A673 (cell line): ENCODE measurements around the gene C1orf198. TPM values are rescaled to one million over a fixed set of nuclear protein-coding genes. Genes with fewer than 3 reads are reported as not detected.

Experiments used
- BruUV-seq: library from RNA; stranded (reverse); fragments of 400-500 nt; replicated peaks from 2 replicates; lab custom pipeline; 2021; lab: Mats Ljungman, UMichigan
- CTCF ChIA-PET: fragments of 300-600 bp; sonication (Branson Sonifier 250); formaldehyde crosslinking; loops from one replicate; lab custom pipeline; 2022; ENCODE audit warnings: antibody characterized with exemption; lab: Charles Lee
- POLR2A ChIA-PET: fragments of 300-600 bp; sonication (Branson Sonifier 250); formaldehyde crosslinking; loops from one replicate; lab custom pipeline; 2022; ENCODE audit warnings: antibody characterized with exemption; ENCODE audit not compliant: low non-redundant PET; lab: Charles Lee
- DNase-seq: peaks from one replicate; pipeline ENCODE4 v3.0.0-alpha.2; 2015; ENCODE audit warnings: low spot score
- H3K27ac ChIP-seq: fragments of 200-600 bp; sonication (generic); 2 replicates; pipeline ENCODE4 v1.5.1; 2016; ENCODE audit warnings: mixed run types, low read depth, mild to moderate bottlenecking, mixed read lengths, antibody characterized with exemption, low read length; ENCODE audit not compliant: poor library complexity, severe bottlenecking
- H3K27me3 ChIP-seq: fragments of 200-600 bp; sonication (generic); replicated peaks from 2 replicates; pipeline ENCODE4 v1.6.1; 2017; ENCODE audit warnings: mixed run types, low read depth, mild to moderate bottlenecking, mixed read lengths, antibody characterized with exemption, low read length; ENCODE audit not compliant: insufficient read depth, poor library complexity
- H3K36me3 ChIP-seq: fragments of 200-600 bp; sonication (generic); 2 replicates; pipeline ENCODE4 v1.6.1; 2016; ENCODE audit warnings: mixed run types, mild to moderate bottlenecking, mixed read lengths, antibody characterized with exemption, low read length; ENCODE audit not compliant: insufficient read depth, poor library complexity, severe bottlenecking
- H3K4me1 ChIP-seq: fragments of 200-600 bp; sonication (generic); 2 replicates; pipeline ENCODE4 v1.6.1; 2017; ENCODE audit warnings: mixed run types, mild to moderate bottlenecking, mixed read lengths, antibody characterized with exemption, low read length; ENCODE audit not compliant: insufficient read depth, poor library complexity, severe bottlenecking
- H3K4me3 ChIP-seq: fragments of 200-600 bp; sonication (generic); 2 replicates; pipeline ENCODE4 v1.5.1; 2016; ENCODE audit warnings: low read depth, mixed run types, mild to moderate bottlenecking, mixed read lengths, low read length; ENCODE audit not compliant: poor library complexity, severe bottlenecking
- H3K9me3 ChIP-seq: fragments of 200-600 bp; sonication (generic); 2 replicates; pipeline ENCODE4 v1.6.1; 2016; ENCODE audit warnings: mixed run types, low read depth, mild to moderate bottlenecking, mixed read lengths, antibody characterized with exemption, low read length; ENCODE audit not compliant: poor library complexity, severe bottlenecking
- EZH2 ChIP-seq: fragments of 200-600 bp; sonication (generic); IDR thresholded peaks from 2 replicates; pipeline ENCODE4 v1.6.1; 2017; ENCODE audit warnings: borderline replicate concordance, low read depth, mild to moderate bottlenecking, mixed read lengths, antibody characterized with exemption, low read length; ENCODE audit not compliant: poor library complexity, severe bottlenecking
- intact Hi-C: fragments of 100-400 bp; cut with micrococcal nuclease; formaldehyde crosslinking; loops from one replicate; pipeline ENCODE4 v1.10.0; 2022; ENCODE audit not compliant: unreplicated experiment
- total RNA-seq: library from RNA; stranded (reverse); gene quantifications from 2 replicates; pipeline ENCODE4 v1.2.3, GENCODE V29; 2021
- TF ChIP-seq, protein P1 (sequence below): fragments of 300-800, 200-600 bp; sonication (generic); conservative IDR thresholded peaks from 2 replicates; pipeline ENCODE4 v1.5.1; 2017; ENCODE audit warnings: low read depth, mild to moderate bottlenecking, antibody characterized with exemption, low read length, moderate library complexity, mixed read lengths

Gene C1orf198
- total RNA-seq, 1 experiment from 2014 or later, result 42.4 TPM

GRCh38 chr1:230843503-230844309, 24.6 kb downstream of the C1orf198 start:
- POLR2A ChIA-PET, result no interaction called here
- Histone ChIP-seq H3K27me3 (no peaks in the 10 kb centered on the region), H3K9me3 (no peaks in the 10 kb centered on the region), H3K4me3 (no peak overlapping the region), H3K4me1 (no peaks in the 10 kb centered on the region), H3K27ac (no peak overlapping the region), H3K36me3 (peaks cover 3% of the 10 kb centered on the region)
- no peak for DNase-seq
- no TSS peak for BruUV-seq
- no peak for TF ChIP-seq EZH2
- TF ChIP-seq, protein P1, sequence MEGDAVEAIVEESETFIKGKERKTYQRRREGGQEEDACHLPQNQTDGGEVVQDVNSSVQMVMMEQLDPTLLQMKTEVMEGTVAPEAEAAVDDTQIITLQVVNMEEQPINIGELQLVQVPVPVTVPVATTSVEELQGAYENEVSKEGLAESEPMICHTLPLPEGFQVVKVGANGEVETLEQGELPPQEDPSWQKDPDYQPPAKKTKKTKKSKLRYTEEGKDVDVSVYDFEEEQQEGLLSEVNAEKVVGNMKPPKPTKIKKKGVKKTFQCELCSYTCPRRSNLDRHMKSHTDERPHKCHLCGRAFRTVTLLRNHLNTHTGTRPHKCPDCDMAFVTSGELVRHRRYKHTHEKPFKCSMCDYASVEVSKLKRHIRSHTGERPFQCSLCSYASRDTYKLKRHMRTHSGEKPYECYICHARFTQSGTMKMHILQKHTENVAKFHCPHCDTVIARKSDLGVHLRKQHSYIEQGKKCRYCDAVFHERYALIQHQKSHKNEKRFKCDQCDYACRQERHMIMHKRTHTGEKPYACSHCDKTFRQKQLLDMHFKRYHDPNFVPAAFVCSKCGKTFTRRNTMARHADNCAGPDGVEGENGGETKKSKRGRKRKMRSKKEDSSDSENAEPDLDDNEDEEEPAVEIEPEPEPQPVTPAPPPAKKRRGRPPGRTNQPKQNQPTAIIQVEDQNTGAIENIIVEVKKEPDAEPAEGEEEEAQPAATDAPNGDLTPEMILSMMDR, result no peak
- intact Hi-C loops, result no loop called here
- CTCF ChIA-PET, result no interaction called here

GRCh38 chr1:230842801-230843200, 25.5 kb downstream of the C1orf198 start:
- no peaks in the 10 kb centered on the region for H3K9me3 ChIP-seq
- H3K36me3 ChIP-seq, result peaks cover 3% of the 10 kb centered on the region
- no peaks in the 10 kb centered on the region for H3K27me3 ChIP-seq
- no peak for DNase-seq
- H3K4me3 ChIP-seq, result no peak overlapping the region
- ChIA-PET POLR2A (no interaction called here), CTCF (no interaction called here)
- H3K27ac ChIP-seq, result no peak overlapping the region
- intact Hi-C loops, result no loop called here
- TF ChIP-seq EZH2, result no peak
- TF ChIP-seq, protein P1, result no peak
- no peaks in the 10 kb centered on the region for H3K4me1 ChIP-seq
- BruUV-seq, result no TSS peak

- no peaks in the 10 kb centered on the region for H3K27me3 ChIP-seq
- H3K4me3 ChIP-seq, result no peak overlapping the region
- no peak overlapping the region for H3K27ac ChIP-seq
- ChIA-PET POLR2A (no interaction called here), CTCF (no interaction called here)
- H3K4me1 ChIP-seq, result peaks cover 13% of the 10 kb centered on the region
- H3K9me3 ChIP-seq, result no peaks in the 10 kb centered on the region
- no peak for TF ChIP-seq EZH2
- TF ChIP-seq, protein P1, result no peak
- H3K36me3 ChIP-seq, result peaks cover 3% of the 10 kb centered on the region
- intact Hi-C loops, result no loop called here
- BruUV-seq, result TSS peak; percentile 22
- DNase-seq, result no peak
Measured at GRCh38 chr1:230839173-230839572, 29.1 kb downstream of the C1orf198 start.
